H1 (cell line): ENCODE results near the gene MICA. TPM values are rescaled to one million over a fixed set of nuclear protein-coding genes. Genes with fewer than 3 reads are reported as not detected.

Source experiments
- CTCF ChIA-PET: fragments of 300-600 bp; sonication (Branson Sonifier 250); formaldehyde crosslinking; loops from one replicate; lab custom pipeline; 2021; ENCODE audit not compliant: partially characterized antibody; lab: Charles Lee
- POLR2A ChIA-PET: fragments of 300-600 bp; sonication (Branson Sonifier 250); formaldehyde crosslinking; loops from one replicate; lab custom pipeline; 2021; ENCODE audit warnings: inconsistent platforms; ENCODE audit not compliant: partially characterized antibody; lab: Charles Lee
- DNase-seq, 2 experiments: peaks; one replicate each; pipeline versions ENCODE4 v3.0.0 to v3.0.0-alpha.2; 2010 to 2022; ENCODE audit warnings: low spot score in 2 of 2, low read depth in 1 of 2, mixed read lengths in 1 of 2
- FAIRE-seq: peaks from 2 replicates; lab custom pipeline; 2011; peaks lifted over from hg19 to GRCh38; lab: Jason Lieb, UNC
- H2AFZ ChIP-seq: 2 replicates; pipeline ENCODE4 v1.8.1; 2012; ENCODE audit warnings: low read length, inconsistent platforms
- H2AK5ac ChIP-seq: 2 replicates; pipeline ENCODE4 v1.6.1; 2013; ENCODE audit warnings: low read depth, low read length
- H2BK120ac ChIP-seq: replicated peaks from 2 replicates; pipeline ENCODE3; 2013; ENCODE audit warnings: low read depth, low read length, inconsistent platforms
- H2BK12ac ChIP-seq: 2 replicates; pipeline ENCODE4 v1.6.1; 2013; ENCODE audit warnings: low read depth, low read length
- H2BK15ac ChIP-seq: 2 replicates; pipeline ENCODE4 v1.6.1; 2013; ENCODE audit warnings: low read length
- H2BK20ac ChIP-seq: 2 replicates; pipeline ENCODE4 v1.6.1; 2013; ENCODE audit warnings: low read length
- H2BK5ac ChIP-seq: 2 replicates; pipeline ENCODE4 v1.6.1; 2013; ENCODE audit warnings: low read depth, low read length
- H3K14ac ChIP-seq: 2 replicates; pipeline ENCODE4 v1.6.1; 2013; ENCODE audit warnings: inconsistent platforms; ENCODE audit not compliant: insufficient read length
- H3K18ac ChIP-seq: 2 replicates; pipeline ENCODE4 v1.6.1; 2013; ENCODE audit warnings: low read length; ENCODE audit errors: extremely low read depth
- H3K23ac ChIP-seq: 2 replicates; pipeline ENCODE4 v1.6.1; 2013; ENCODE audit warnings: inconsistent platforms; ENCODE audit not compliant: insufficient read length
- H3K23me2 ChIP-seq: 2 replicates; pipeline ENCODE4 v1.6.1; 2013; ENCODE audit warnings: low read depth, low read length
- H3K27ac ChIP-seq: 2 replicates; pipeline ENCODE4 v1.6.1; 2011; ENCODE audit warnings: low read depth, low read length, inconsistent platforms
- H3K27me3 ChIP-seq, 4 experiments: replicated peaks in 1 of 4; 1 replicate in 1 of 4; 2 replicates in 3 of 4; pipeline versions ENCODE4 v1.6.1 to v1.8.1; 2011 to 2013; ENCODE audit warnings: low read length in 3 of 4, mild to moderate bottlenecking in 3 of 4, inconsistent platforms in 2 of 4, mixed read lengths in 2 of 4, moderate library complexity in 1 of 4; ENCODE audit not compliant: control insufficient read depth in 3 of 4, insufficient read depth in 3 of 4; ENCODE audit errors: extremely low read depth in 1 of 4
- H3K36me3 ChIP-seq, 4 experiments: 2 replicates each; pipeline versions ENCODE4 v1.6.1 to v1.8.1; 2011 to 2013; ENCODE audit warnings: mild to moderate bottlenecking in 4 of 4, low read length in 3 of 4, moderate library complexity in 2 of 4, control low read depth in 1 of 4, inconsistent platforms in 1 of 4; ENCODE audit not compliant: insufficient read depth in 4 of 4, control insufficient read depth in 2 of 4
- H3K4ac ChIP-seq: replicated peaks from 2 replicates; pipeline ENCODE3; 2013; ENCODE audit warnings: low read length, low read depth, mixed read lengths, inconsistent platforms; ENCODE audit not compliant: insufficient read length
- H3K4me1 ChIP-seq, 4 experiments: replicated peaks in 1 of 4; 1 replicate in 1 of 4; 2 replicates in 3 of 4; pipeline versions ENCODE4 v1.6.1 to v1.8.1; 2011 to 2013; ENCODE audit warnings: low read length in 3 of 4, inconsistent platforms in 2 of 4, mixed read lengths in 1 of 4; ENCODE audit not compliant: insufficient read depth in 4 of 4, control insufficient read depth in 3 of 4
- H3K4me2 ChIP-seq, 2 experiments: 2 replicates each; pipeline versions ENCODE4 v1.6.1 to v1.8.1; 2011 to 2013; ENCODE audit warnings: low read depth in 2 of 2, low read length in 2 of 2, control low read depth in 1 of 2, inconsistent platforms in 1 of 2, mild to moderate bottlenecking in 1 of 2; ENCODE audit not compliant: insufficient read depth in 1 of 2
- H3K4me3 ChIP-seq, 4 experiments: fragments of 200-600, 300-600 bp in 1 of 4; sonication (generic), shearing (Covaris generic), sonication (Bioruptor Twin) in 1 of 4; 2 replicates each; pipeline versions ENCODE4 v1.5.1 to v1.8.1; 2011 to 2016; ENCODE audit warnings: low read length in 4 of 4, low read depth in 3 of 4, control low read depth in 2 of 4, inconsistent platforms in 2 of 4, mild to moderate bottlenecking in 2 of 4, mixed read lengths in 1 of 4, moderate library complexity in 1 of 4; ENCODE audit not compliant: insufficient read depth in 2 of 4; ENCODE audit errors: extremely low read depth in 1 of 4
- H3K56ac ChIP-seq: replicated peaks from 2 replicates; pipeline ENCODE3; 2013; ENCODE audit warnings: low read depth, mild to moderate bottlenecking, mixed read lengths, low read length, inconsistent platforms; ENCODE audit not compliant: insufficient read length
- H3K79me1 ChIP-seq: 2 replicates; pipeline ENCODE4 v1.6.1; 2013; ENCODE audit warnings: low read depth, low read length, control low read depth
- H3K79me2 ChIP-seq, 2 experiments: 2 replicates each; pipeline versions ENCODE4 v1.6.1 to v1.8.1; 2012 to 2013; ENCODE audit warnings: low read length in 2 of 2, mild to moderate bottlenecking in 2 of 2, inconsistent platforms in 1 of 2; ENCODE audit not compliant: insufficient read depth in 2 of 2, control insufficient read depth in 1 of 2
- H3K9ac ChIP-seq, 4 experiments: replicated peaks in 1 of 4; 1 replicate in 1 of 4; 2 replicates in 3 of 4; pipeline versions ENCODE4 v1.6.1 to v1.8.1; 2011 to 2013; ENCODE audit warnings: low read depth in 3 of 4, low read length in 3 of 4, control low read depth in 2 of 4, mild to moderate bottlenecking in 2 of 4, moderate library complexity in 2 of 4, inconsistent platforms in 1 of 4; ENCODE audit errors: extremely low read depth in 1 of 4
- H3K9me3 ChIP-seq, 2 experiments: 2 replicates each; pipeline versions ENCODE4 v1.6.1 to v1.8.1; 2012 to 2013; ENCODE audit warnings: mild to moderate bottlenecking in 2 of 2, moderate library complexity in 2 of 2, control low read depth in 1 of 2, inconsistent platforms in 1 of 2, low read depth in 1 of 2, low read length in 1 of 2, mixed read lengths in 1 of 2; ENCODE audit not compliant: insufficient read depth in 2 of 2
- H4K20me1 ChIP-seq, 2 experiments: replicated peaks in 1 of 2; 2 replicates each; pipeline versions ENCODE3 to v1.8.1; 2011 to 2013; ENCODE audit warnings: inconsistent platforms in 2 of 2, low read length in 2 of 2, mild to moderate bottlenecking in 1 of 2; ENCODE audit not compliant: insufficient read depth in 2 of 2, control insufficient read depth in 1 of 2
- H4K5ac ChIP-seq: 2 replicates; pipeline ENCODE4 v1.6.1; 2013; ENCODE audit warnings: low read length, low read depth, mixed read lengths, inconsistent platforms; ENCODE audit not compliant: insufficient read length
- H4K8ac ChIP-seq: 2 replicates; pipeline ENCODE4 v1.8.0; 2013; ENCODE audit warnings: mild to moderate bottlenecking, moderate library complexity, low read length, inconsistent platforms; ENCODE audit not compliant: insufficient read depth; ENCODE audit errors: extremely low read depth
- H4K91ac ChIP-seq: replicated peaks from 2 replicates; pipeline ENCODE3; 2013; ENCODE audit warnings: low read length, mixed read lengths, inconsistent platforms; ENCODE audit not compliant: insufficient read length
- BRCA1 ChIP-seq: IDR thresholded peaks from 2 replicates; pipeline ENCODE4 v1.6.1; 2012; ENCODE audit warnings: low read depth, low read length, improper control_type of control experiment
- CTBP2 ChIP-seq: IDR thresholded peaks from 2 replicates; pipeline ENCODE4 v1.7.0; 2011; ENCODE audit warnings: borderline replicate concordance, mild to moderate bottlenecking, moderate library complexity, mixed read lengths, low read length; ENCODE audit not compliant: insufficient read depth, insufficient read length
- JUN ChIP-seq: IDR thresholded peaks from 2 replicates; pipeline ENCODE4 v1.6.1; 2011; ENCODE audit warnings: low read depth, mild to moderate bottlenecking, improper control_type of control experiment, low read length
- KDM5A ChIP-seq: fragments of 200-600 bp; IDR thresholded peaks from 2 replicates; pipeline ENCODE4 v1.7.1; 2012; ENCODE audit warnings: mild to moderate bottlenecking, low read length, inconsistent platforms, mixed read lengths
- POU5F1 ChIP-seq: IDR thresholded peaks from 2 replicates; pipeline ENCODE4 v1.6.1; 2011; ENCODE audit warnings: low read depth, mild to moderate bottlenecking, low read length, moderate library complexity
- RBBP5 ChIP-seq: IDR thresholded peaks from 2 replicates; pipeline ENCODE4 v1.7.1; 2012; ENCODE audit warnings: low read depth, mild to moderate bottlenecking, inconsistent platforms, low read length, moderate library complexity, borderline replicate concordance
- RNF2 ChIP-seq: fragments of 200-900, 300-1000 bp; sonication (generic); IDR thresholded peaks from 2 replicates; pipeline ENCODE4 v1.7.1; 2016; ENCODE audit warnings: borderline replicate concordance, low read depth, mild to moderate bottlenecking, antibody characterized with exemption, low read length; ENCODE audit not compliant: poor library complexity, severe bottlenecking; ENCODE audit errors: missing control alignments
- SRF ChIP-seq: IDR thresholded peaks from 2 replicates; pipeline ENCODE4 v1.6.1; 2011; ENCODE audit warnings: mild to moderate bottlenecking, low read depth, low read length, moderate library complexity
- ZNF274 ChIP-seq: IDR thresholded peaks from 2 replicates; pipeline ENCODE4 v1.7.0; 2012; ENCODE audit warnings: low read length, borderline replicate concordance; ENCODE audit errors: extremely low read depth
- whole genome bisulfite sequencing, 2 experiments: shearing (Covaris generic) in 1 of 2; methylation state at CpG; one replicate each; pipeline versions ENCODE4 v1.1.6 to v1.1.7; 2013 to 2015; ENCODE audit warnings: low lambda C conversion rate in 2 of 2, mixed read lengths in 2 of 2, inconsistent platforms in 1 of 2, low coverage in 1 of 2, missing lambda C conversion rate in 1 of 2; ENCODE audit not compliant: insufficient replicate concordance in 2 of 2, insufficient coverage in 1 of 2, insufficient read length in 1 of 2; ENCODE audit errors: extremely low coverage in 1 of 2, missing lambda C conversion rate in 1 of 2; 5-methylcytosine and 5-hydroxymethylcytosine counted together
- polyA plus RNA-seq, 7 experiments: library from polyadenylated mRNA; depleted of rRNA in 3 of 7; stranded (reverse) in 5 of 7; unstranded in 2 of 7; fragments of >200 nt in 5 of 7; fragments of 200-250 nt in 2 of 7; gene quantifications; 1 replicate in 5 of 7; 2 replicates in 1 of 7; 4 replicates in 1 of 7; pipeline versions ENCODE4 v1.2.1 to v1.2.3, GENCODE V29; 2011 to 2013; ENCODE audit warnings: missing spikeins in 2 of 7, mixed read lengths in 2 of 7
- total RNA-seq: library from RNA; stranded (reverse); fragmentation: NEBNext Ultra II Directional; extraction: Animal tissue kit (Norgen Biotek cat#: 25700); gene quantifications from 2 replicates; pipeline ENCODE4 v1.2.1, GENCODE V29; 2021

Gene MICA
- total and polyA plus RNA-seq, 2 of the 8 experiments (the other 6 are each of a cell fraction or from before 2014, with no cell fraction given) = 12.5 to 16.3 TPM

- Histone ChIP-seq H3K79me2 (no peaks in the 10 kb centered on the region), H3K23me2 (peaks cover 3% of the 10 kb centered on the region; the same call in 1 of the 2 replicates), H4K91ac (no peak overlapping the region), H3K18ac (no peak overlapping the region), H2AFZ (no peak overlapping the region), H2AK5ac (no peak overlapping the region), H3K79me1 (no peaks in the 10 kb centered on the region), H2BK120ac (no peak overlapping the region), H3K4ac (no peak overlapping the region), H4K8ac (no peak overlapping the region), H2BK15ac (no peak overlapping the region), H2BK12ac (no peak overlapping the region), H3K36me3 (no peaks in the 10 kb centered on the region), H3K4me1 (peaks cover 0 to under 1% (median 0%) of the 10 kb centered on the region in 4 experiments; a peak in 2 of 7 replicates), H3K56ac (no peak overlapping the region), H2BK5ac (no peak overlapping the region), H3K4me3 (no peak overlapping the region), H3K4me2 (no peak overlapping the region), H4K20me1 (peaks cover 0 to 1% of the 10 kb centered on the region in 2 experiments), H3K9me3 (0 out of 4 replicates have a peak, but pooled peaks cover 0 to 4% of the 10 kb centered on the region in 2 experiments), H3K23ac (no peak overlapping the region), H3K9ac (no peak overlapping the region), H3K27ac (no peak overlapping the region), H4K5ac (no peak overlapping the region), H2BK20ac (no peak overlapping the region), H3K14ac (no peak overlapping the region), H3K27me3 (peaks cover 0 to under 1% (median 0%) of the 10 kb centered on the region in 4 experiments; a peak in 2 of 7 replicates)
- FAIRE-seq = no peak
- no peak for DNase-seq
- TF ChIP-seq ZNF274 = no peak
- TF ChIP-seq JUN = no peak
- no peak for TF ChIP-seq CTBP2
- no peak for TF ChIP-seq POU5F1
- TF ChIP-seq SRF = no peak
- no peak for TF ChIP-seq BRCA1
- TF ChIP-seq KDM5A = no peak
- no peak for TF ChIP-seq RBBP5
- no peak for TF ChIP-seq RNF2
- POLR2A ChIA-PET = no interaction called here
- WGBS, 2 experiments = 76% methylated on average over 6 of the region's 7 CpGs; no CpG with 5 or more reads in 1 of the 2 experiments
- CTCF ChIA-PET = interaction anchor here (0.6 to 1.9 kb wide), 4 partner anchors 20 to 247 kb away, joined by 3 to 7 read pairs (median 3); no protein-coding TSS in a partner anchor
These were observed 7.6 kb upstream of the MICA start for GRCh38 chr6:31395832-31396231.
